Heart right ventricle (tissue), 16 donors: ENCODE data around the gene DISP2. TPM values are rescaled to one million over a fixed set of nuclear protein-coding genes. Genes with fewer than 3 reads are reported as not detected.

Source experiments
- ATAC-seq, 8 donors: fragments of 200-7000 bp; cut with Tn5 transposase; one replicate each; pipeline ENCODE4 v1.9.1; 2020; ENCODE audit warnings: mild to moderate bottlenecking in 8 of 8, moderate library complexity in 8 of 8, moderate number of reproducible peaks in 1 of 8
- DNase-seq, 2 donors: peaks; one replicate each; pipeline ENCODE4 v3.0.0-alpha.2; 2020
- H3K27ac ChIP-seq, 10 donors: fragments of 200-600 bp; sonication (generic) in 2 of 10; one replicate each; pipeline versions ENCODE4 v1.5.0 to v1.8.0; 2020 to 2022; ENCODE audit warnings: mild to moderate bottlenecking in 3 of 10
- H3K27me3 ChIP-seq, 7 donors: fragments of 200-600 bp; one replicate each; pipeline ENCODE4 v1.8.0; 2021 to 2022; ENCODE audit warnings: mild to moderate bottlenecking in 2 of 7
- H3K36me3 ChIP-seq, 9 donors: fragments of 200-600 bp; sonication (generic) in 1 of 9; one replicate each; pipeline versions ENCODE4 v1.5.0 to v1.8.0; 2020 to 2022; ENCODE audit warnings: mild to moderate bottlenecking in 2 of 9
- H3K4me1 ChIP-seq, 9 donors: fragments of 200-600 bp; sonication (generic) in 1 of 9; one replicate each; pipeline versions ENCODE4 v1.5.0 to v1.8.0; 2020 to 2022; ENCODE audit warnings: mild to moderate bottlenecking in 4 of 9
- H3K4me3 ChIP-seq, 10 donors: fragments of 200-600 bp; sonication (generic) in 2 of 10; one replicate each; pipeline versions ENCODE4 v1.5.0 to v1.8.0; 2020 to 2022; ENCODE audit warnings: mild to moderate bottlenecking in 7 of 10, moderate library complexity in 2 of 10
- H3K9me3 ChIP-seq, 11 donors: fragments of 200-600 bp in 10 of 11; sonication (generic) in 2 of 11; one replicate each; pipeline versions ENCODE4 v1.5.0 to v1.8.0; 2013 to 2022; ENCODE audit warnings: mild to moderate bottlenecking in 2 of 11, control low read depth in 1 of 11, moderate library complexity in 1 of 11
- WGBS, 2 donors: extraction: QIAGEN DNeasy Blood & Tissue Kit; methylation state at CpG; one replicate each; pipeline ENCODE4 v1.1.7; 2013; ENCODE audit warnings: inconsistent platforms in 1 of 2; 5-methylcytosine and 5-hydroxymethylcytosine counted together
- intact Hi-C, 10 donors: fragments of 100-400 bp; cut with DNase I; formaldehyde crosslinking; loops; one replicate each; pipeline versions ENCODE4 v1.11.1 to v1.14.2; 2022
- long read RNA-seq, 3 donors: library from polyadenylated mRNA; unstranded; transcript quantifications; one replicate each; pipeline ENCODE4 v2.0.0, GENCODE V29; 2020 to 2021
- polyA plus RNA-seq, 2 donors: library from polyadenylated mRNA; stranded (reverse); fragments of 200-250 nt; gene quantifications; one replicate each; pipeline ENCODE4 v1.2.3, GENCODE V29; 2013
- total RNA-seq, 10 donors: library from RNA; stranded (reverse); fragmentation: NEBNext Ultra II Directional in 3 of 10; extraction: Animal tissue kit (Norgen Biotek cat#: 25700) in 3 of 10; gene quantifications; one replicate each; pipeline versions ENCODE4 v1.2.1 to v1.2.4, GENCODE V29; 2021 to 2023
- TF ChIP-seq, protein P1 (sequence below), 9 donors: fragments of 200-600 bp; sonication (generic) in 2 of 9; IDR thresholded peaks; one replicate each; pipeline versions ENCODE4 v1.5.0 to v1.8.0; 2021 to 2022; ENCODE audit warnings: antibody characterized with exemption in 9 of 9, mild to moderate bottlenecking in 5 of 9, moderate library complexity in 1 of 9
- donor health status: Arrhythmogenic right ventricular cardiomyopathy.
- donor health status: ischemic (EF 13 %, LVEDD 7.1; RV severe dilation, severe dysfunction).
- donor health status: healthy with polysubstance abuse.
- donor health status: DM: no; HTN: yes; CAD: no.
- donor health status: DM: no; HTN: no; CAD: no.
- donor health status: ischemic (EF 25% LVEDD 6.9; RV normal size, moderate dysfunction).
- donor health status: ischemic (EF 25% LVEDD 5.7; RV mildly dilated, moderate dysfunction).
- donor health status: healthy.
- donor health status: DM: yes; HTN: yes; CAD: no.
- donor health status: Ischemic cardiomyopathy.
- donor health status: ischemic (EF 35%, LVEDD 5.7; RV mildly dilated, moderate dysfunction).
- donor health status: nonischemic (EF 11% LVEDD 7.7; RV severe dilation, severe dysfunction).
- donor health status: DM: yes; HTN: yes; CAD: no.
- donor health status: PGD.
- donor health status: ischemic (EF 29% LVEDD 5.4; RV normal size, mild dysfunction).
- donor health status: nonischemic (EF 23%, LVEDD 6.1; RV moderate dilation, normal function).

The DISP2 gene, protein sequence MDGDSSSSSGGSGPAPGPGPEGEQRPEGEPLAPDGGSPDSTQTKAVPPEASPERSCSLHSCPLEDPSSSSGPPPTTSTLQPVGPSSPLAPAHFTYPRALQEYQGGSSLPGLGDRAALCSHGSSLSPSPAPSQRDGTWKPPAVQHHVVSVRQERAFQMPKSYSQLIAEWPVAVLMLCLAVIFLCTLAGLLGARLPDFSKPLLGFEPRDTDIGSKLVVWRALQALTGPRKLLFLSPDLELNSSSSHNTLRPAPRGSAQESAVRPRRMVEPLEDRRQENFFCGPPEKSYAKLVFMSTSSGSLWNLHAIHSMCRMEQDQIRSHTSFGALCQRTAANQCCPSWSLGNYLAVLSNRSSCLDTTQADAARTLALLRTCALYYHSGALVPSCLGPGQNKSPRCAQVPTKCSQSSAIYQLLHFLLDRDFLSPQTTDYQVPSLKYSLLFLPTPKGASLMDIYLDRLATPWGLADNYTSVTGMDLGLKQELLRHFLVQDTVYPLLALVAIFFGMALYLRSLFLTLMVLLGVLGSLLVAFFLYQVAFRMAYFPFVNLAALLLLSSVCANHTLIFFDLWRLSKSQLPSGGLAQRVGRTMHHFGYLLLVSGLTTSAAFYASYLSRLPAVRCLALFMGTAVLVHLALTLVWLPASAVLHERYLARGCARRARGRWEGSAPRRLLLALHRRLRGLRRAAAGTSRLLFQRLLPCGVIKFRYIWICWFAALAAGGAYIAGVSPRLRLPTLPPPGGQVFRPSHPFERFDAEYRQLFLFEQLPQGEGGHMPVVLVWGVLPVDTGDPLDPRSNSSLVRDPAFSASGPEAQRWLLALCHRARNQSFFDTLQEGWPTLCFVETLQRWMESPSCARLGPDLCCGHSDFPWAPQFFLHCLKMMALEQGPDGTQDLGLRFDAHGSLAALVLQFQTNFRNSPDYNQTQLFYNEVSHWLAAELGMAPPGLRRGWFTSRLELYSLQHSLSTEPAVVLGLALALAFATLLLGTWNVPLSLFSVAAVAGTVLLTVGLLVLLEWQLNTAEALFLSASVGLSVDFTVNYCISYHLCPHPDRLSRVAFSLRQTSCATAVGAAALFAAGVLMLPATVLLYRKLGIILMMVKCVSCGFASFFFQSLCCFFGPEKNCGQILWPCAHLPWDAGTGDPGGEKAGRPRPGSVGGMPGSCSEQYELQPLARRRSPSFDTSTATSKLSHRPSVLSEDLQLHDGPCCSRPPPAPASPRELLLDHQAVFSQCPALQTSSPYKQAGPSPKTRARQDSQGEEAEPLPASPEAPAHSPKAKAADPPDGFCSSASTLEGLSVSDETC (N-terminal part only)
- total RNA-seq = 1 to 10 TPM in 2 of 10 donors, under 1 TPM in 8; 0.08 to 1.3 (median 0.71) TPM
- polyA plus RNA-seq = 1 to 10 TPM in 1 of 2 donors, under 1 TPM in 1; 0.16 to 2.7 TPM
- long read RNA-seq, donor 1, partial matches to known transcripts = 0 of 1 reads
- long read RNA-seq, donor 1, other reads (novel, unspliced or antisense) = 1 of 1 reads
- long read RNA-seq, donor 2, partial matches to known transcripts = 0 of 3 reads
- long read RNA-seq, donor 2, other reads (novel, unspliced or antisense) = 3 of 3 reads
- long read RNA-seq, donor 3 = 0 reads

DNA sequence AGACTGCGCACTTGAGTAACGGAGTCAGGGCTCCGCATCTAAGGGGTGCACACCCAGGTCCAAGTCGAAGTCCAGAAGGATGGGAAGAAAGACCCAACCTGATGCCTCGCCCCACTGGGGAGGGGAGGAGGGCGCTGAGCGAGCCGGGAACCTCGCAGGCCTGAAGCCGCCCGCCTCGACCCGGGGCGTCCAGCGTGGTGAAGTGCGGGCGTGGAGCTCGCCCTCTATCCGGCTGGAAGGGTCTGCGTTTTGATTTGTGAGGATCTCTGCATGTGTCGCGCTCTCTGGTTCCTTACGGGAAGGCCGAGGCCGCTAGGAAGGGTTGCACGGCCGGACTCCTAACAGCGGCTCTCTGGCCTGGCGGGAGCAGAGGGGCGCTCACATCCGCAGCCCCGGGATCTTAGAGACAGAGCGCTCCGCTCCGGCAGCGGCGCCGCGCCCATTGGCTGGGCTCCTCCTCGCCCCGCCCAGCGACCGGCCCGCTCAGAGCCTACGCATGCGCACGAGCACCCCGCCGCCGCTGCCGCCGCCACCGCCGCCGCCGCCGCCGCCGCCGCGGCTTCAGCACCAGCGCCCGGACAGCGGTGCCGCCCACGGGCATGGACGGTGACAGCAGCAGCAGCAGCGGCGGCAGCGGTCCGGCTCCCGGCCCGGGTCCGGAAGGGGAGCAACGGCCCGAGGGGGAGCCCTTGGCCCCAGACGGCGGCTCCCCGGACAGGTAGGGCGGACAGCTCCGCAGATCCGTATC is at the start of gene DISP2:
Gene DISP2, plus strand, starts transcription at position 497 of the 748 bp plus-strand sequence. Its CDS starts 103 bp downstream, at position 600.
- no peaks in the 10 kb centered on the region for H3K36me3 ChIP-seq
- 3 to 4% methylated on average over 62 to 82 of the region's 82 CpGs for WGBS, 2 donors
- intact Hi-C loops = no loop called here
- DNase-seq (peak; percentile 85 to 92), ATAC-seq (peak; percentile 76 to 95 (median 94))
- H3K4me1 ChIP-seq = peaks cover 4 to 29% (median 17%) of the 10 kb centered on the region in 9 donors
- peaks cover 0 to 4% (median 0%) of the 10 kb centered on the region in 7 donors for H3K27me3 ChIP-seq
- TF ChIP-seq, protein P1, sequence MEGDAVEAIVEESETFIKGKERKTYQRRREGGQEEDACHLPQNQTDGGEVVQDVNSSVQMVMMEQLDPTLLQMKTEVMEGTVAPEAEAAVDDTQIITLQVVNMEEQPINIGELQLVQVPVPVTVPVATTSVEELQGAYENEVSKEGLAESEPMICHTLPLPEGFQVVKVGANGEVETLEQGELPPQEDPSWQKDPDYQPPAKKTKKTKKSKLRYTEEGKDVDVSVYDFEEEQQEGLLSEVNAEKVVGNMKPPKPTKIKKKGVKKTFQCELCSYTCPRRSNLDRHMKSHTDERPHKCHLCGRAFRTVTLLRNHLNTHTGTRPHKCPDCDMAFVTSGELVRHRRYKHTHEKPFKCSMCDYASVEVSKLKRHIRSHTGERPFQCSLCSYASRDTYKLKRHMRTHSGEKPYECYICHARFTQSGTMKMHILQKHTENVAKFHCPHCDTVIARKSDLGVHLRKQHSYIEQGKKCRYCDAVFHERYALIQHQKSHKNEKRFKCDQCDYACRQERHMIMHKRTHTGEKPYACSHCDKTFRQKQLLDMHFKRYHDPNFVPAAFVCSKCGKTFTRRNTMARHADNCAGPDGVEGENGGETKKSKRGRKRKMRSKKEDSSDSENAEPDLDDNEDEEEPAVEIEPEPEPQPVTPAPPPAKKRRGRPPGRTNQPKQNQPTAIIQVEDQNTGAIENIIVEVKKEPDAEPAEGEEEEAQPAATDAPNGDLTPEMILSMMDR (IDR thresholded peaks at IDR 0.05) = no peak
- no peaks in the 10 kb centered on the region for H3K9me3 ChIP-seq
- H3K4me3 ChIP-seq = peak within 1 kb of the TSS; percentile 21 to 80 (median 58)
- H3K27ac ChIP-seq = peak within 1 kb of the TSS in 4 of 10 donors; percentile 24 to 46 (median 35)

DNA sequence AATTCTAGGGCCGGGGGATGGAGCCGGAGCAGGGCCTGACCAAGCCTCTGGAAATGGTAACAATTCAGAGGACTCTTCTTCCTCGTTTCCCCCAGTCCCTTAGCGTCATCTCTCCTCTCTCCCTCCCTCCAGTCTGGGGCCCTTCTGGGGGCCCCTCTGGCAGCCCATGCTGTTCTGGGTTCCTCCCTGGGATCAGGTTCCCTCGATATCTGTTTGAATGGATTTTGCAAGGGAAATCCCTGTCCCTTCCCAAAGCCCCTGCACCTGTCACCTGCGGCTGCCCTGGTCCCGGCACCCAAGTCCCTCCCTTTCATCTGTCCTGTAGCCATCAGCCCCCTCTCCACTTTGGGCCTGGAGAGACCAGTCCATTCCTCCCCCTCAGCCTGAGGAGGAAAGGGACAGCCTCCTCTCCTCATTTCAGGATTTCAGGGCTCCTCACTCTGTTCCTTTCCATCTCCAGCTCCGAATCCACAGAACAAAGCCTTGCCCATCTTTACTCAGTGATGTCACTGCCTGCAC is 48.6 kb upstream of the DISP2 start:
- DNase-seq = no peak
- no peak for ATAC-seq
- no peaks in the 10 kb centered on the region for H3K9me3 ChIP-seq
- H3K36me3 ChIP-seq = no peaks in the 10 kb centered on the region
- peaks cover 0 to 48% (median 7%) of the 10 kb centered on the region in 9 donors for H3K4me1 ChIP-seq
- peak overlapping the region in 1 of 10 donors; percentile 98 for H3K27ac ChIP-seq
- peak overlapping the region in 1 of 10 donors; percentile 60 for H3K4me3 ChIP-seq
- TF ChIP-seq, protein P1 (IDR thresholded peaks at IDR 0.05) = no peak
- intact Hi-C loops = no loop called here
- peaks cover 0 to 3% (median 0%) of the 10 kb centered on the region in 7 donors for H3K27me3 ChIP-seq
- 74 to 82% methylated on average over 8 of the region's 8 CpGs for WGBS, 2 donors
